NCI-H2029 (cell line): ENCODE measurements around the gene CAPZB.
"Not testable (repeated sequence)": the region's sequence is repeated elsewhere in the genome, so short reads cannot be mapped to it uniquely, and the experiment has no call there.

ENCODE experiments used
- DNase-seq: peaks from one replicate; lab custom pipeline; 2025; lab: John Stamatoyannopoulos, UW

CAPZB gene

GRCh38 chr1:19310720-19311502, 174.4 kb downstream of the CAPZB start:
- no peak for DNase-seq

GRCh38 chr1:19310061-19310460, 175.3 kb downstream of the CAPZB start:
- no peak for DNase-seq

- DNase-seq: no peak
Observed at GRCh38 chr1:19309123-19309813, 176.1 kb downstream of the CAPZB start.

- no peak for DNase-seq
Observed at GRCh38 chr1:19308509-19308907, 176.8 kb downstream of the CAPZB start.

GRCh38 chr1:19307794-19308508, 177.4 kb downstream of the CAPZB start:
- no peak for DNase-seq

GRCh38 chr1:19306941-19307340, 178.4 kb downstream of the CAPZB start:
- DNase-seq: no peak

GRCh38 chr1:19305880-19306279, 179.5 kb downstream of the CAPZB start:
- DNase-seq: no peak

- not testable (repeated sequence) for DNase-seq
Observed at GRCh38 chr1:19304081-19304480, 181.3 kb downstream of the CAPZB start.

GRCh38 chr1:19300211-19300610, 185.1 kb downstream of the CAPZB start:
- no peak for DNase-seq

GRCh38 chr1:19294638-19295037, 190.7 kb downstream of the CAPZB start:
- DNase-seq: no peak

- no peak for DNase-seq
Observed at GRCh38 chr1:19289244-19289643, 196.1 kb downstream of the CAPZB start.
